Stimulated activated CD4-positive, alpha-beta T cell treated with anti-CD3 and anti-CD28 coated beads, Interleukin-2, amount 100 ng/mL, for 24 hours (primary cell): ENCODE data around the gene MED15.
"Not testable (repeated sequence)": the region's sequence is repeated elsewhere in the genome, so short reads cannot be mapped to it uniquely, and the experiment has no call there.

ENCODE experiments used
- DNase-seq, 2 donors: peaks; one replicate each; pipeline ENCODE4 v3.0.0-alpha.2; 2020

MED15 gene

GRCh38 chr22:20606041-20606783 lies 98.8 kb downstream of the MED15 start:
- peak; percentile 67 to 74 for DNase-seq

DNA sequence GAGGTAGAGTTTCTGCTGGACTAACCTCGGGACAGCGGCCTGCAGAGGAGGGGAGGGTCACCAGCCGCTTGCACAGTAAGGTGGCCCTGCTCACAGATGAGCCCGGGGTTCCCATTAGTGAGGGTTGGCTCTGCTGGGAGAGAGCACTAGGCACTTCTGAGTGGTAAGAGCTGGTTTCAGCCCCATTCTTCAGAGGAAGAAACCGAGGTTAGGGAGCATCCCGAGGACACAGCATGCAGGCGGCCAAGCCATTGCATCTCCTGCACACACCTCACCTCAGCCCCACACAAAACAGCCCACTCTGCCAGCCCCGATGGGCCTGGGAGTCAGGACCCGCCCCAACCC lies 99.3 kb downstream of the MED15 start:
- no peak for DNase-seq

GRCh38 chr22:20607157-20607907 lies 99.9 kb downstream of the MED15 start:
- no peak for DNase-seq

DNA sequence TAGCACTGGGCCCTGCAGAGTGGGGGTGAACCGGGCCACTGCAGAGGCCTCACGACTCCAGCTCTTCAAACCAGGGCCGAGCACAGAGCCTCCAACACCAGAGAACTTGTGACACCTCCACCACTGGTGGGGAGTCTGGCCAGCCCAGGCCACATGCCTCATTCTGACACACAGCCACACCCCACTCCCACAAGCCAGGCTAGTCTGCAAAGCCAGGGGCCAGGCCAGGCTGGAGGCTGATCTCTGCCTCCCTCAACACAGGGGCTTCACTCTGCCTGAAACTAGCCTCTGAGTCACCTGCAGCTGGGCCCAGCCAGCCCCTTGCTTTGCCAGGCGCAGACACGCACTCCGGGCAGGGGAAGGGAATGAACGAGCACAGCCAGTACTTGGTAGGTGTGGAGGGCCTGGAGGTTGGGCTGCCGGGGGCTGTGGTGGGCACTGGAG lies 102.9 kb downstream of the MED15 start:
- no peak for DNase-seq

DNA sequence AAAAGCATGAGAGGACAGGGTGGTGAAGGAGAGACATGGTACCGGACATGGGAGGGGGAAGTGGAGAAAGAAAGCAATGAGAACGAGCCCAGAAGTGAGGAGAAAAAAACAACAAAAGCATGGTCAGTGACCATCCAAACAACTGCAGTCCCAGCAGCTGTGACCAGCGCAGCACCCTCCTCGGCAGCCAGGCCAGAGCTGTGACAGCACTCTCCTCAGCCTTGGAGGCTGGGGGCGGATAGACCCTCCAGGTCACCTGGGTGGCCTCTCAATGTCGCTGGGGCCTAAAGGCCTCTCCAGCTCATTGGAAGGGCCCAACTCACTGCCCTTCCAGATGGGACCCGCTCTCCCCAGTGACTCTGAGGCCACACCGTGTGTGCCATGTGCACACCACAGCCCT lies 103.3 kb downstream of the MED15 start:
- DNase-seq, result no peak

DNA sequence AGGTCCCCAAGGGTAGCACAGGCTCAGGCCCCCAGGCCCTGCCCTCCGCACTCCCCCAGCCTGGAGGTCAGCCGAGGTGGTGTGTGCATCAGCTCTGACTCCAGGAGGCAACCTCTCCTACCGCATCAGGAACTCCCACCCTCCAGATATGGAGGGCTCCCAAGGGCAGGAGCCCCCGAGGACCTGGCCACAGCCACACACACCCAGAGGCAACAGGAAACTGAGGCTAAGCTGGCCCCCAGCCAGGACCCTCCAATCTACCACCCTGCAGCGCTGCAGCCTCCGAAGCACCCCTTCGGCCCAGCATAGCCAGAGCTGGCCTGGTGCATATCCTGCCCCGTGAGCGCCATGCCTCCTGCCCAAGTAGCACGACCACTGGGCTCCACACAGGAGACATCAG lies 104.0 kb downstream of the MED15 start:
- no peak for DNase-seq

- no peak for DNase-seq
Measured at GRCh38 chr22:20613301-20613700, 105.9 kb downstream of the MED15 start.

DNA sequence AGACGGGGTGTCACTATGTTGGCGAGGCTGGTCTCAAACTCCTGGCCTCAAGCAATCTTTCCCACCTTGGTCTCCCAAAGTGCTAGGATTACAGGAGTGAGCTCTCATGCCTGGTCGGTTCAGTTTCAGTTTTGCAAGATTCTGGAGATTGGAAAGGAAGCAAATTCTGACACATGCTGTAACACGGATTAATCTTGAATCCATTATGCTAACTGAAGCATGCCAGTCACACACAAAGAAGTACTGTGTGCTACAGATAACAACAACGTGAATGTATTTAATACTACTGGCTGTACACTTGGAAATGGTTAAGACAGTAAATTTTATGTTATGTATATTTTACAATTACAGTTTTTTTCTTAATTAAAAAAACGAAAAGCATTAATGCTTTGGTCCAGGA lies 107.6 kb downstream of the MED15 start:
- no peak for DNase-seq

DNA sequence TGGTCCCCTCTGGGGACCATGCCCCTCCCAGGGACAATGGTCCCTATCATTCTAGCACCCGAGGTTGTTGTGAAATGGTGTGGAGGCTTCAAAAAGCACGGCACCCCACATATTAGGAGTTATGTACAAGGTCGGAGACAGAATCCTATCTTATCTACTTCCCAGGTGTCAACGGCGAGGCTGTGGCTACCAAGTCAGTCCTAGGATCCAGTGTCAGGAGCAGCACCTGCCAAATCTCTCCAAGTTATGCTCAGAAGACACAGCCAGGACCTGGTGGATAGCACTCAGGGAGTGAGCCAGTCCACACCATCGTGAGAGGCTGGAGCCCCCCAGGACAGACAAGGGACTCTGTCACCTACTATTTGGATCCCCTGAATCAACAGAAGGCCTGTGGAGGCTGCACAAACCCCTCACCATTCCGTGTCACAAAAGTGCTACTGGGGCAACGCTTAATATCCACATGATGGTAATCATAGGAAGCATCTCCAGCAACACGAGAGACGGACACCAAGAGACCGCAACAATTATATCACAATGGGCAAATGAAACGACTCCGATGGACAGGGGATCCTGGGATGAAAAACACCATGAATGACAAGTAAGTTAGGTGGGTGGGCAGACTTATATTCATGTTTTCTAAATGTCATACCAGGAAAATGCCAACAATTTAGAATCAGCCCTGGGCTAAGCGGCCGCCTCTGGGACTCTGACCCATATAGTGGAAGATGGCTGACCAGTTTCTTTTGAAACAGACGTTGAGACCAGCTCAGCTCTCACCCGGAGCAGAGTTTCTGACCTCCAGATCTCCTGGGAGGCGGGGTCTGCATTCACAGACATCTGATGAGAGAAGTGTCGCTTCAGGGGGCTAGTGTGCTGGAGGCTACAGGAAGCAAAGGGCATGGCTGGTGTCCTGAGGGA lies 108.4 kb downstream of the MED15 start:
- no peak for DNase-seq

DNA sequence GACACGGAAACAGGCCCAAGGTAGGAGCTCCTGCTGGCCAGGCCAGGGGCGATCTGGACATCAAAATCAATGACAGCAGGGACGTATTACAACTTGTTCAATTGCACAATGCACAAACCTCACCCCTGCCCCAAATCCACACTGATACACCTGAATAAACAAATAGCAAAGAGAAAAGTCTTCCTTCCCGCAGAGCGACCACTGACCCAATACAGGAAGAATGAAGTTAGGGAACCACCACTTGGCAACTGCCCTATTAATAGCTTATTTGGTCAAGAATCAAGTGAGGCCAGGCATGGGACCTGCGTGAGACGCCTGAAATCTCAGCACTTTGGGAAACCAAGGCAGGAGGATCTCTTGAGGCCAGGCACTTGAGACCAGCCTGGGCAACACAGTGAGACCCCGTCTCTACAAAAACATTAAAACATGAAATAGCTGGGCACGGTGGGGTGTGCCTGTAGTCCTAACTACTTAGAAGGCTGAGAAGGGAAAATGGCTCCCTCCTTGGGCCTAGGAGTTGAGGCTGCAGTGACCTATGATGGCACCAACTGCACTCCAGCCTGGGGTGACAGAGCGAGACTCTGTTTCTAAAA lies 109.1 kb downstream of the MED15 start:
- no peak for DNase-seq

GRCh38 chr22:20618488-20618887 lies 111.1 kb downstream of the MED15 start:
- DNase-seq, result no peak

- no peak for DNase-seq
Measured at GRCh38 chr22:20619045-20619892, 111.9 kb downstream of the MED15 start.

- DNase-seq, result not testable (repeated sequence)
Measured at GRCh38 chr22:20619893-20620194, 112.4 kb downstream of the MED15 start.

- DNase-seq, result no peak
Measured at GRCh38 chr22:20621162-20621561, 113.8 kb downstream of the MED15 start.

DNA sequence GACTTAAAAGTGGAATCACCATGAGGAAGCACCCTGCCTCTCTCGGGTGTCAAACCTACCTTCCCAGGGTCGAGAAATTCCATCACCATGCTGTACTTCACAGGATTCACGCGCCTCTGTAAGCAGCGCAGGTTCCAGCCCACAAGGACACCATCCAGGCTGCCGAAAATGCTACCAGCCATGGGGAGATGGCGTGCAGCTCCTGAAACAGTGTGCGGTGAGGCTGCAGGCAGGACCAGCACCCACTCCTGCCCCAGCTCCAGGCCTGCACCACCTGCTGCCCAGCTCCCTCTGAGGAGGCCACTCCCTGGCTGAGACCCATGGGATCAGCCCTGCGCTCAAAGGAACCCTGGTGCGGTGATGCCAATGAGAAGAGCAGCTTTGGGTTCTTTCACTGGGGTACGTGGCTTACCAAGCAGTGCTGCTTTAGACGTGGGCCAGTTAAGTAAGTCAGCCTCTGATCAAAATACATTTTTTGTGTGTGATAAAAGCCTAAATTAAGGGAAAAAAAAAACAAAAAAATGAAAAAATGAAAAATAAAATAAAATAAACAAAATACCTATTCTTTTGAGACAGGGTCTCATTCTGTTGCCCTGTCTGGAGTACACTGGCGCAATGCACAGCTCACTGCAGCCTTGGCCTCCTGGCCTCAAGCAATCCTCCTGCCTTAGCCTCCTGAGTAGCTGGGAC lies 115.4 kb downstream of the MED15 start:
- no peak for DNase-seq

GRCh38 chr22:20624161-20624616 lies 116.8 kb downstream of the MED15 start:
- DNase-seq, result peak; percentile 48 to 60

DNA sequence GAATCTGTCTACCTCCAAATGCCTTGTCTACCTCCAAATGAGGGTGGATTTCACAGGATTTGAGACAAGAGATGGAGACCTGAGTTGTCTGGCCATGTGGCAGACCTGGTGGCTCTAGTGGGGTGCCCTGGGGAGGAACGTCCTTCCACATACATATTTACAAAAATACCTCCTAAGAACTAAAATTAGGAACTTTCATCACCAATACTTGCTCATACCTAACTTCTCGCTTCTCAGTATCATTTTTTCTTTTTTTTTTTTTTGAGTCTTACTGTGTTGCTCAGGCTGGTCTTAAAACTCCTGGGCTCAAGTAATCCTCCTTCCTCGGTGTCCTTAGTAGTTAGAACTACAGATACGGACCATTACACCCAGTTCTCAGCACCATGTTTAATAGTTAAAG lies 117.9 kb downstream of the MED15 start:
- no peak for DNase-seq

DNA sequence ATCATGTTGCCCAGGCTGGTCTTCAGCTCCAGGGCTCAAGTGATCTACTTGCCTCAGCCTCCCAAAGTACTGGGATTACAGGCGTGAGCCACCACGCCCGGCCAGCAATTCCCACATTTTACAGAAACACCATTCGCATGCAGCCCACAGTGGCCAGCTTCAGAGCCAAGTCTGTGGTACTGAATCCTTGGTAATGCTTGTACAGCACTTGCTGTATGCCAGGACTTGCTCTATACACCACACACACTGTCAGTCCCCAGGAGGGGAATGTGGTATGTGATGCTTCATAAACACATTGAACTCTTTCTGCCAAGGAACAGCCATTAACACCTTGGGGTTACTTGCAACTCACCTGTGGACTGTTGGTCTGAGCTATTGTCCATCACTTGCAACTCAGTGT lies 119.4 kb downstream of the MED15 start:
- DNase-seq, result no peak

- DNase-seq, result no peak
Measured at GRCh38 chr22:20627432-20627831, 120.0 kb downstream of the MED15 start.

DNA sequence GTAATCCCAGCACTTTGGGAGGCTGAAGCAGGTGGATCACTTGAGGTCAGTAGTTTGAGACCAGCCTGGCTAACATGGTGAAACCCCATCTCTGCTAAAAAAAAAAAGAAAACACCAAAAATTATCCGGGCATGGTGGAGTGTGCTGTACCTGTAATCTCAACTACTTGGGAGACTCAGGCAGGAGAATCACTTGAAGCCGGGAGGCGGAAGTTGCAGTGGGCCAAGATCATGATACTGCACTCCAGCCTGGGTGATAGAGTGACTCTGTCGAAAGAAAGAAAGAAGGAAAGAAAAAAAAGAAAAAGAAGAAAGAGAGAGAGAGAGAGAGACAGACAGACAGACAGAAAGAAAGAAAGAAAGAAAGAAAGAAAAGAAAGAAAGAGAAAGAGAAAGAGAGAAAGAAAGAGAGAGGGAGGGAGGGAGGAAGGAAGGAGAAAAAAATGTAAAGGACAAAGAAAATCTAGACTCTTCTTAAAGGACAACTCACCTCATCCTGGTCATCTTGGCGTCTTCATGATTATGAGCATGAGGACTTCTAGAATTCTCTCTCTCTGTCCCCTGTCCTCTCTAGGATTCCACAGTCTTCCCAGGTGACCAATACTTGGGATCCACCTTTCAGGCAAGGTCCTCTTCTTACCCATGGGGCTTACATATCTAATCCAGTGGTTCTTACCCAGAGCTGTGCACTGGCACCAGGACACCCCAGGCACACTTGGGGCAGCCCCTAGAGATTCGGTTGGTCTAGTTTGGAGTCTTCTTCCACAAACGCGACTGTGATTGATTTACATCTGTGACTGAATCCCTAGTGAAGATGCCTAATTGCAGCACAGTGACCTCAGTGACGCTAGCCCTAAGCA lies 120.9 kb downstream of the MED15 start:
- no peak for DNase-seq

GRCh38 chr22:20629401-20629800 lies 122.0 kb downstream of the MED15 start:
- no peak for DNase-seq
